Colonic mucosa (tissue), 4 donors: ENCODE results near the gene EEF2. TPM values are rescaled to one million over a fixed set of nuclear protein-coding genes. Genes with fewer than 3 reads are reported as not detected.
"Not testable (repeated sequence)": the region's sequence is repeated elsewhere in the genome, so short reads cannot be mapped to it uniquely, and the experiment has no call there.

Source experiments
- DNase-seq: peaks from one replicate; pipeline ENCODE4 v3.0.0-alpha.2; 2020
- H3K27ac ChIP-seq: fragments of 200-600 bp; one replicate; pipeline ENCODE4 v1.8.0; 2021
- H3K27me3 ChIP-seq: fragments of 200-600 bp; one replicate; pipeline ENCODE4 v1.8.0; 2021
- H3K36me3 ChIP-seq: fragments of 200-600 bp; one replicate; pipeline ENCODE4 v1.8.0; 2021
- H3K4me1 ChIP-seq: fragments of 200-600 bp; one replicate; pipeline ENCODE4 v1.8.0; 2021; ENCODE audit warnings: mild to moderate bottlenecking
- H3K4me3 ChIP-seq: fragments of 200-600 bp; one replicate; pipeline ENCODE4 v1.8.0; 2021
- H3K9ac ChIP-seq, 2 donors: one replicate each; pipeline ENCODE4 v1.7.0; 2013; ENCODE audit warnings: control low read depth in 2 of 2, low read depth in 2 of 2, low read length in 2 of 2
- H3K9me3 ChIP-seq: fragments of 200-600 bp; one replicate; pipeline ENCODE4 v1.8.0; 2021
- intact Hi-C: fragments of 100-400 bp; cut with DNase I; formaldehyde crosslinking; loops from one replicate; pipeline ENCODE4 v1.14.1; 2022
- total RNA-seq, 2 donors: library from RNA; stranded (reverse); fragmentation: NEBNext Ultra II Directional in 1 of 2; extraction: Animal tissue kit (Norgen Biotek cat#: 25700) in 1 of 2; gene quantifications; one replicate each; pipeline ENCODE4 v1.2.1, GENCODE V29; 2021
- TF ChIP-seq, protein P1 (sequence below): fragments of 200-600 bp; IDR thresholded peaks from one replicate; pipeline ENCODE4 v1.8.0; 2022; ENCODE audit warnings: antibody characterized with exemption, mild to moderate bottlenecking
- donor health status: healthy.
- donor health status: DM: no; HTN: no; CAD: no.
- donor health status: DM: no; HTN: no; CAD: no.

The EEF2 gene
- total RNA-seq, 2 donors from 2014 or later = 2,109 to 2,241 TPM

DNA sequence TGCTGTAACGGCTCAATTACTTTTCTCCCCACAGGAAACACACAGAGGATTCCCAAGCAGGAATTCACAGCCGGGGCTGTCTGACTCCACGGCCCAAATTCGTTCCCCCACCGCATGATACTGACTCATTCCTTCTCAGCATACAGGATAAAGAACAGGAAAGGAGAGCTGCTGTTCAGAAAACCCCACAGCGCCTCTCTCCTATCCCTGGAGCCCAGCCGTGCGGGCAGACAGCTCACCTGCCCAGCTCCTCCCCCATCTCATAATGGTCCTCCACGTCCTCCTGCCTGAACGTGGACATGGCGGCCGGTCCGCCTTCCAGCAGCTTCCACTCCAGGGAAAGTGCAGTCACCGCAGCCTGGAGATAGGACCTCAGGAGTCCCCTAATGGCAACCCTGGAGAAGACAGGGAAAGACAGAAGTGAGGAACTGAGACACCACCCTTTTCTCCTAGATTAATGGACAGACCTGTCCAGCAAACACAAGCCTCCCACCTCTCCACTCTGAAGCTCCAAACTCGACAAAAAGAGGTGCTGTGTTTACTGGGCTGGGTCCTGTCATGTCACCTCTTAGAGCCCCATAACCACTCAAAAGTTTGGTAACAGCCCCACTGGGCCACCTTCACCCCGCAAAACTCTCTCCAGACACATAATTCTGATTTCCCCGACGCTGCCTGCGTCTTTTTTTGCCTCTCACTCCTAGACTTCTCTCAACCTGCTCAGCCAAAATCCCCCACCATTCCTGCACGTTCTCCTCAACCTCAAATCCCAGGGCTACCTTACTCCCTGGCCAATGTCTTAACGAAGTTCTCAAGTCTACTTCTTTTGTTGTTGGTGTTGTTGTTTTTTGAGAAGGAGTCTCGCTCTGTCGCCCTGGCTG, 15.6 kb downstream of the EEF2 start:
- Histone ChIP-seq H3K9me3 (no peaks in the 10 kb centered on the region), H3K9ac (peak overlapping the region; percentile 92 to 99), H3K4me1 (peaks cover 22% of the 10 kb centered on the region), H3K4me3 (peak overlapping the region; percentile 77), H3K27ac (peak overlapping the region; percentile 89), H3K36me3 (no peaks in the 10 kb centered on the region), H3K27me3 (no peaks in the 10 kb centered on the region)
- TF ChIP-seq, protein P1, sequence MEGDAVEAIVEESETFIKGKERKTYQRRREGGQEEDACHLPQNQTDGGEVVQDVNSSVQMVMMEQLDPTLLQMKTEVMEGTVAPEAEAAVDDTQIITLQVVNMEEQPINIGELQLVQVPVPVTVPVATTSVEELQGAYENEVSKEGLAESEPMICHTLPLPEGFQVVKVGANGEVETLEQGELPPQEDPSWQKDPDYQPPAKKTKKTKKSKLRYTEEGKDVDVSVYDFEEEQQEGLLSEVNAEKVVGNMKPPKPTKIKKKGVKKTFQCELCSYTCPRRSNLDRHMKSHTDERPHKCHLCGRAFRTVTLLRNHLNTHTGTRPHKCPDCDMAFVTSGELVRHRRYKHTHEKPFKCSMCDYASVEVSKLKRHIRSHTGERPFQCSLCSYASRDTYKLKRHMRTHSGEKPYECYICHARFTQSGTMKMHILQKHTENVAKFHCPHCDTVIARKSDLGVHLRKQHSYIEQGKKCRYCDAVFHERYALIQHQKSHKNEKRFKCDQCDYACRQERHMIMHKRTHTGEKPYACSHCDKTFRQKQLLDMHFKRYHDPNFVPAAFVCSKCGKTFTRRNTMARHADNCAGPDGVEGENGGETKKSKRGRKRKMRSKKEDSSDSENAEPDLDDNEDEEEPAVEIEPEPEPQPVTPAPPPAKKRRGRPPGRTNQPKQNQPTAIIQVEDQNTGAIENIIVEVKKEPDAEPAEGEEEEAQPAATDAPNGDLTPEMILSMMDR = no peak
- intact Hi-C loops = no loop called here
- no peak for DNase-seq

DNA sequence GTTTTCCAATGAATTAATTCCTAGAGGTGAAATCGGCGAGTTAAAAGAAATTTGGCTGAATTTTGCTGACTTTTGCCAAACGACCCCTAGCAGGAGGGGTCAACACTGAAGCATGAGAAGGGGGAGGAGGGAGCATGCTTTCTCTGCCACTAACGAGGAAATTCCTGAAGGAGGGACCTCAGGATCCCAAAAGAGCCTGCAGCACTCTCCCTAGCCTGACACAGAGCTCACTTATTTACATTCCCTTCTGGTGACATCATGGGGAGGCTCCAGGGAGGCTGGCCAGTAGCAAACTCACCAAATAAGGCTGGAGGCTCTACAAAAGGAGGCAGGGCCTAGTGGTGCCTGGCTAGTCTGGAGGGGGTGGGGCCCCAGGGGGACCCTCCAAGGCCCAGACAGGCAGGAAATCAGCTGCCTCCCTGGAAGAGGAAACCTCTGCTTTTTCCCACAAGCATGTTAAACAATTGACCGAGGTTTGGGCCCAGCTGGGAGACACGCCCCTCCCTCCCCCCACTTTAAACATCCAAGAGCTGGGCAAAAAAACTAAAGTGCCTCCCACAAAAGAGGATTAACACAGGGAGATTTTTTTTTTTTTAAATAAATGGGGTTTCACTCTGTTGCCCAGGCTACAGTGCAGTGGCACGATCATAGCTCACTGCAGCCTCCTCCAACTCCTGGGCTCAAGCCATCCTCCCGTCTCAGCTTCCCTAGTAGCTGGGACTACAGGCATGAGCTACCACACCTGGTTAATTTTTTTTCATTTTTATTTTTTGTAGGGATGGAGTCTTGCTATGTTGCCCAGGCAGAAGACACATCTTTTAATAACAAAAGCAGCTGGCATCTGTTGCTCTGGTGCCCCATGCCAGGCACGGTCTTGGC, 16.5 kb downstream of the EEF2 start:
- Histone ChIP-seq H3K4me1 (peaks cover 22% of the 10 kb centered on the region), H3K36me3 (no peaks in the 10 kb centered on the region), H3K9ac (peak overlapping the region; percentile 92 to 99), H3K9me3 (no peaks in the 10 kb centered on the region), H3K27ac (peak overlapping the region; percentile 89), H3K4me3 (no peak overlapping the region), H3K27me3 (no peaks in the 10 kb centered on the region)
- DNase-seq = peak; percentile 84
- intact Hi-C loops = no loop called here
- TF ChIP-seq, protein P1 = no peak

DNA sequence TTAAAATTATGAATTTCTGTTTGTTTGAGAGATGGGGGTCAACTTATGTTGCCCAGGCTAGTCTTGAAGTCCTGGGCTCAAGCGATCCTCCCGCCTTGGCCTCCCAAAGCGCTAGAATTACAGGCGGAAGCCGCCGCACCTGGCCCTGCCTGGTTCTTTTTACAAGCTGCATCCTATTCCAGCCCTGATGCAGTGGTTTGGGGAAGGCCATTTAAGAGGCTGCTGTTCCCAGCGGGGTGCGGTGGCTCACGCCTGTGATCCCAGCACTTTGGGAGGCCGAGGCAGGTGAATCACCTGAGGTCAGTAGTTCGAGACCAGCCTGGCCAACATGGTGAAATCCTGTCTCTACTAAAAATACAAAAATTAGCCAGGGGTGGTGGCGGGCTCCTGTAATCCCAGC, 17.3 kb downstream of the EEF2 start:
- H3K9me3 ChIP-seq, H3K36me3 ChIP-seq, intact Hi-C loops, DNase-seq, H3K27me3 ChIP-seq, H3K4me3 ChIP-seq: not testable (repeated sequence)
- peaks cover 22% of the 10 kb centered on the region for H3K4me1 ChIP-seq
- peak overlapping the region in 1 of 2 donors; percentile 92 for H3K9ac ChIP-seq
- peak overlapping the region; percentile 89 for H3K27ac ChIP-seq

DNA sequence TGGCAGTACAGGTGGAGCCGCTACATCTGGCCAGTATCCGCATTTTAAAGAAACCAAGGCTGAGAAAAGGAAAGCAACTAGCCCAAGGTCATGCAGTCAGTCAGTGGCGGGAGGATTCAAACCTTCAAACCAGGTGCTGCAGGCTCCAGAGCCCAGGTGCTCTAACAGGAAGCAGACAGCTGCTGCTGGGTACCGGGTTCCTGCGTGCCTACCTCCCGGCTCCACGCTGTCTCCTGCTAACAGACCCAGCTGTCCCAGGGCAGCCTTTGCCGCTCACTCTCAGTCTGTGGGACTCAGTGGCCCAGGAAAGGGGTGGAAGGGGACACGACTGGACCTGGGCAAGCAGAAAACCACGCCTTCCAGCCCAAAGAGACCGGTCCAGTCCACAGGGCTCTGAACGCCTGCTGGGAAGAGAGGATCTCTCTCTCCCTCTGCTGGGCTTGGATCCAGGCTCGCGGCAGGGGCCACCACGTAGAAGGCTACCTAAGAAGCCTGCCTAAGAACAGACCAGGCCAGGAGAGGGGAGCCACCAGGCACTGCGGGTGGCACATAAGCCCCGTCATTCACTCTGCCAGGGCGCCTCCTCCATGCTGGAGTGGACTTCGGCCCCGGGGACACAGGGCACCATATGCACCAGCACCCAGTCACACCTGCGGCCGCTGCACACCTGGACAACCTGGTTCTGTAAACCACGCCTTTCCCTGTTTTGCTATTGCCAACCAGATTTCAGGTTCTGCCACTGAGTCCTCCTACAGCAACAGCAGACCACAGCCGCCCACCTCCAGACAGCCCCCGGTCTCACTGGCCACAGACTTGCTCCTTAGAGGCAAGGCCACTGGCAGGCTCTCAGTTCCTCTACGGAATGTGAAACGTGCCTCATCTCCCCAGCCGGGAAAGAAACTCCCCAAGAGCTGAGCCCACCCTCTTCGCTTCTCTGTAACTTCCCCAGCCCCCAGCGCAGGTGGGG, 18.9 kb downstream of the EEF2 start:
- Histone ChIP-seq H3K36me3 (no peaks in the 10 kb centered on the region), H3K9ac (peak overlapping the region; percentile 16 to 70), H3K27me3 (no peaks in the 10 kb centered on the region), H3K4me3 (peak overlapping the region; percentile 15), H3K9me3 (no peaks in the 10 kb centered on the region), H3K27ac (peak overlapping the region; percentile 89), H3K4me1 (peaks cover 22% of the 10 kb centered on the region)
- TF ChIP-seq, protein P1 = no peak
- DNase-seq = peak; percentile 92
- intact Hi-C loops = no loop called here

DNA sequence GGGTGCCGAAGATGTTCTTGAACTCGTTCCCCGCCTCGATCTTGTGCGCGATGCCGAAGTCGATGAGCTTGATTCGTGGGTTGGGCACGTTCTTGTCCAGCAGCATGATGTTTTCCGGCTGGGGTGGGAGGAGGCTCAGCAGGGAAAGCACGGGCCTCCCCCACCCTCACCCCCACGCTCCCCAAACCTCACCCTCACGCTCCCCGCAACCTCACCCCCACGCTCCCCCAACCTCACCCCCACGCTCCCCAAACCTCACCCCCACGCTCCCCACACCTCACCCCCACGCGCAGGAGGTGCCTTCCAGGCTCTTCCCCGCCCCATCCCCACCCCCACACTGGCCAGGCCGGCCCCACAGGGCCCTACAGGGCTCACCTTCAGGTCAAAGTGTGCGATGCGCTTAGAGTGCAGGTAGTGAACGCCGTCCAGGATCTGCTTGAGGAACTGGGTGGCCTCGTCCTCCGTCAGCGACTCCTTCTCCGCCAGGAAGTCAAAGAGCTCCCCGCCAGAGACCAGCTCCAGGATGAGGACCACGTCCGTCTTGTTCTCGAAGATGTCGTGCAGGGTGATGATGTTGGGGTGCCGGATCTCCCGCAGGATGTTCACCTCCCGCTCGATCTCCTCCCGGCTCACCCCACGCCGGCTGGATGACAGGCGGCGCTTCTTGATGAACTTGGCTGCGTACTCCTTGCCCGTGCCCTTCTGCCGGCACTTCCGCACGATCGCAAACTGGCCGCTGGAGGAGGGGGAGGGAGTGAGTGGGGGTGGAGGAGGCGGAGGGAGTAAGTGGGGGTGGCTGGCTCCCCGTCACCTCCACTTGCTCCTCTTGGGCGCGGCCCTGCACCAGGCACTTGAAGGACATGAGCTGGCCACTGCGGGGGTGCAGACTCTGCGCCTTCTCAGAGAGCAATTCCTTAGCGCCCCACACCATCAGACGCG, 20.7 kb downstream of the EEF2 start:
- Histone ChIP-seq H3K4me1 (peaks cover 17% of the 10 kb centered on the region), H3K9ac (no peak overlapping the region), H3K4me3 (no peak overlapping the region), H3K27ac (no peak overlapping the region), H3K27me3 (no peaks in the 10 kb centered on the region), H3K36me3 (no peaks in the 10 kb centered on the region), H3K9me3 (no peaks in the 10 kb centered on the region)
- no peak for DNase-seq
- TF ChIP-seq, protein P1 = no peak
- intact Hi-C loops = no loop called here
